Measurements from ENCODE around the gene CCDC80.

Gene CCDC80

DNA sequence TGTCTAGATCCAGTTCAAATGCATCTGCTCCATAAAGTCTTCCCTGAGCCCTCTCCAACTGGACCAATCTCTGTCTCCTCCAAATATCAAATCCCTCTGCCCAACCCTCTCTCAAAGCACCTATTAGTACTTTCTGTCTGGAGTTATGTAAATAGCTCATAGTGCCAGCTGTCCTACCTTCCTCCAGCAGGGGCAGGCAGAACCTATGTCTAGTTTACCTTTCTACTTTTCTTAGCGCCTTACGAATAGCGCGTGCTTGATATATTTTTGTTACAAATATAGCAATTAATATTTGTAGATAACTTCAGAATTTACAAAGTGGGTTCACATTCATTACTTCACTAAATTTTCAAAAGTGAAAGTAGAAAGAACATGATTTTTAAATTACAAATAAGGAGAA, 14.0 kb upstream of the CCDC80 start:
- FAIRE-seq (no peak), DNase-seq (ENCODE audit: insufficient read length, low spot score) (no peak)
- TF ChIP-seq, protein P1, sequence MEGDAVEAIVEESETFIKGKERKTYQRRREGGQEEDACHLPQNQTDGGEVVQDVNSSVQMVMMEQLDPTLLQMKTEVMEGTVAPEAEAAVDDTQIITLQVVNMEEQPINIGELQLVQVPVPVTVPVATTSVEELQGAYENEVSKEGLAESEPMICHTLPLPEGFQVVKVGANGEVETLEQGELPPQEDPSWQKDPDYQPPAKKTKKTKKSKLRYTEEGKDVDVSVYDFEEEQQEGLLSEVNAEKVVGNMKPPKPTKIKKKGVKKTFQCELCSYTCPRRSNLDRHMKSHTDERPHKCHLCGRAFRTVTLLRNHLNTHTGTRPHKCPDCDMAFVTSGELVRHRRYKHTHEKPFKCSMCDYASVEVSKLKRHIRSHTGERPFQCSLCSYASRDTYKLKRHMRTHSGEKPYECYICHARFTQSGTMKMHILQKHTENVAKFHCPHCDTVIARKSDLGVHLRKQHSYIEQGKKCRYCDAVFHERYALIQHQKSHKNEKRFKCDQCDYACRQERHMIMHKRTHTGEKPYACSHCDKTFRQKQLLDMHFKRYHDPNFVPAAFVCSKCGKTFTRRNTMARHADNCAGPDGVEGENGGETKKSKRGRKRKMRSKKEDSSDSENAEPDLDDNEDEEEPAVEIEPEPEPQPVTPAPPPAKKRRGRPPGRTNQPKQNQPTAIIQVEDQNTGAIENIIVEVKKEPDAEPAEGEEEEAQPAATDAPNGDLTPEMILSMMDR (IDR thresholded peaks at IDR 0.05; ENCODE audit: insufficient read depth, missing control alignments): no peak

DNA sequence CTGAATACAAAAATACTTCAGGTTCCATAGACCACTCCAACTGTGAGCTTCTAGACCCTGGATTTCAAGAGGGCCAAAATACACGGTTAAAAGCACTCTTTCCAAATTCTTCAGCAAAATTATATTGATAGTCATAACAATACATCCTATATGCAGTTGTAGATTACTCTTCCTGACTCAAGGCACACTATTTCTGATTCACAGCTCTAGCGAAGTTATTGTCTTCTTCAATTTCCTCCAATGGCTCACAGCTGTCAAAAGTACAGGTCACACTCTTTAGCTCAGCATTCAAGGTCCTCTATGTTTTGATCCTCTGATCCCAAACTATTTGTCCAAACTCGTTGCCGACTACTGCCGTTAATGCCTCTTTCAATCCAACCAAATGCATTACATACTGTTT, 13.5 kb upstream of the CCDC80 start:
- FAIRE-seq: no peak
- no peak for DNase-seq (ENCODE audit: insufficient read length, low spot score)
- TF ChIP-seq, protein P1 (IDR thresholded peaks at IDR 0.05; ENCODE audit: insufficient read depth, missing control alignments): no peak

DNA sequence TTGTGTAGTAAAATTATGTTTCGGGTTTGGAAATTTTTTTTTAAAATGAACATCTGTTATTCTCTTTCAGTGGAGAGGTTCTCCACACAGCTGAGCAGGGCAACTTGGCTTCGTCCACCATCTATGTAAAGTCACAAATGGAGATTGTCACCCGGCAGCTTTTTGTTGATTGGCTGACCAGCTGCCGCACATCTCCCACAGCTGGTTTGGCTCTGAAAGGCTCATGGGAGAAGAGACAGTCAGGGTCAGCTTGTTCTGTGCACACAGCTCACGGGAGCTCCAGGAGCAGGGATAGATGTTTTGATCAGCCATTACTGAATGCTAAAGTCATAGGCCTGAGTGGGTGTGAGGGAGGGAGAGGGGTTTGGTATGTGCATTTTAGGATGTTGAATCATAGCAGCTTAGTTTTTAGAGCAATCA, 12.9 kb upstream of the CCDC80 start:
- TF ChIP-seq, protein P1 (IDR thresholded peaks at IDR 0.05; ENCODE audit: insufficient read depth, missing control alignments): no peak
- FAIRE-seq (no peak), DNase-seq (ENCODE audit: insufficient read length, low spot score) (no peak)

DNA sequence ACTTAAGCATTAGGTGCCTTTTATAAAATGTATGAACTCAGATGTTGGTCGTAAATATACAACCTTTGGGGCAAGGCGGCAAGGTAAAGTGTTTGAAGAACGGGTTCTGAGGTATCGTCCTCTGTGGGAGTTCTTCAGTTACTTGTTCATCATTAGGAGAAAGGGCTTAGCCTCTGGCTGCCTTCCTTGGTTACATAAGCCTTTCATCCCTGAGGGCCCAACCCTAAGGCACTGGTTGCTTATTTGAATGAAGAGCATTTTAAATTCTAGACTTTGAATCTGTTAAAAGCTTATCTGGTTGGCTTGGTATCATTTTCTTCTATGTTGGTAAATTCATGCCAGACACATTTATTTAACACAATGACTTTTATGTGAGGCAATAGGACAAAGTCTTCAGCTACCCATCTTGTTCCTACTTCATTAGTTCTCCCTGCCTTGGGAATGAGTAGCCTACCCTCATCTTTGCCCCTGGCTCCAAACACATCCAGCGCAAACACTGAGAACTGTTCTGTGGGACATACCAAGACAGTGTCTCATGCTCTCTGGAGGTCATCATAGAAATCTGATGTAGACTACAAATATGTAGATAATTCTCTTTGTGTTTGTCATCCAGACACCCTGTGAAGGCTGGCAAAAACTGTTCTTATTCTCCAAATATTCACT, 12.4 kb upstream of the CCDC80 start:
- FAIRE-seq: no peak
- DNase-seq (ENCODE audit: insufficient read length, low spot score): no peak
- TF ChIP-seq, protein P1 (IDR thresholded peaks at IDR 0.05; ENCODE audit: insufficient read depth, missing control alignments): no peak

- DNase-seq (ENCODE audit: insufficient read length, low spot score): no peak
- FAIRE-seq: no peak
- TF ChIP-seq, protein P1 (IDR thresholded peaks at IDR 0.05; ENCODE audit: insufficient read depth, missing control alignments): no peak
Observed at GRCh38 chr3:112651516-112651915, 10.6 kb upstream of the CCDC80 start.

DNA sequence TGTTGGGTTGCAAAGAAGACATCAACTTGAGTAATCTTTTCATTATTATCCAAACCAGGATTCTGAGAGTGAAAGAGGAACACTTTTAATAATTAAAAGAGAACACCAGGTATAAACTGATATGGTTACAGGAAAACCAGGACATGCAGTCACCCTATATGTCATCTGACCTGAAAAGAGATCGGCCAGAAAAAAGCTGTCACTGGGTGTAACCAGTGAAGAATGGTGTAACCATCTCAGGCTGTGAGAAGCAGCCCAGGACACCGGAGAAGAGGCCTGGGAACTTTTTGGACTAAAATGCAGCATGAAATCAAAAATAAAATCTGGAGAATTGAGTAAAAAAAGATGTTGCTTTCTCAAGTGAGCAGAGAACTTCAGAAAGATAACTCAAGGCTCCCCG, 10.1 kb upstream of the CCDC80 start:
- FAIRE-seq (no peak), DNase-seq (ENCODE audit: insufficient read length, low spot score) (no peak)
- TF ChIP-seq, protein P1 (IDR thresholded peaks at IDR 0.05; ENCODE audit: insufficient read depth, missing control alignments): no peak

- FAIRE-seq (no peak), DNase-seq (ENCODE audit: insufficient read length, low spot score) (no peak)
Observed at GRCh38 chr3:112650482-112650881, 9.5 kb upstream of the CCDC80 start.

More at GRCh38 chr3:112650482-112650881, 9.5 kb upstream of the CCDC80 start:
- TF ChIP-seq, protein P1 (IDR thresholded peaks at IDR 0.05; ENCODE audit: insufficient read depth, missing control alignments): no peak
